Measurements from ENCODE around the gene SNX9.

Gene SNX9

GRCh38 chr6:157779705-157780604 is 43.1 kb upstream of the SNX9 start:
- no peak for DNase-seq (ENCODE audit: low read depth)
- TF ChIP-seq CTCF (IDR thresholded peaks at IDR 0.05; ENCODE audit: low read length, missing control alignments) = no peak
- H3K4me3 ChIP-seq (replicated peaks; ENCODE audit: low read depth, low read length) = no peak overlapping the region

- no peak overlapping the region for H3K4me3 ChIP-seq (replicated peaks; ENCODE audit: low read depth, low read length)
- TF ChIP-seq CTCF (IDR thresholded peaks at IDR 0.05; ENCODE audit: low read length, missing control alignments) = no peak
- DNase-seq (ENCODE audit: low read depth) = no peak
Measured at GRCh38 chr6:157785636-157786035, 37.4 kb upstream of the SNX9 start.

- no peak overlapping the region for H3K4me3 ChIP-seq (replicated peaks; ENCODE audit: low read depth, low read length)
- no peak for TF ChIP-seq CTCF (IDR thresholded peaks at IDR 0.05; ENCODE audit: low read length, missing control alignments)
- no peak for DNase-seq (ENCODE audit: low read depth)
Measured at GRCh38 chr6:157786221-157786620, 36.8 kb upstream of the SNX9 start.

- DNase-seq (ENCODE audit: low read depth) = peak; percentile 27
- no peak overlapping the region for H3K4me3 ChIP-seq (replicated peaks; ENCODE audit: low read depth, low read length)
- no peak for TF ChIP-seq CTCF (IDR thresholded peaks at IDR 0.05; ENCODE audit: low read length, missing control alignments)
Measured at GRCh38 chr6:157787080-157787479, 36.0 kb upstream of the SNX9 start.

- TF ChIP-seq CTCF (IDR thresholded peaks at IDR 0.05; ENCODE audit: low read length, missing control alignments) = no peak
- no peak overlapping the region for H3K4me3 ChIP-seq (replicated peaks; ENCODE audit: low read depth, low read length)
- no peak for DNase-seq (ENCODE audit: low read depth)
Measured at GRCh38 chr6:157788180-157788579, 34.9 kb upstream of the SNX9 start.

- TF ChIP-seq CTCF (IDR thresholded peaks at IDR 0.05; ENCODE audit: low read length, missing control alignments) = no peak
- H3K4me3 ChIP-seq (replicated peaks; ENCODE audit: low read depth, low read length) = no peak overlapping the region
- DNase-seq (ENCODE audit: low read depth) = no peak
Measured at GRCh38 chr6:157789297-157789696, 33.7 kb upstream of the SNX9 start.

- no peak for DNase-seq (ENCODE audit: low read depth)
- H3K4me3 ChIP-seq (replicated peaks; ENCODE audit: low read depth, low read length) = no peak overlapping the region
- no peak for TF ChIP-seq CTCF (IDR thresholded peaks at IDR 0.05; ENCODE audit: low read length, missing control alignments)
Measured at GRCh38 chr6:157789861-157790260, 33.2 kb upstream of the SNX9 start.
